ENCODE results near the gene TMCO5A.

The TMCO5A gene

DNA sequence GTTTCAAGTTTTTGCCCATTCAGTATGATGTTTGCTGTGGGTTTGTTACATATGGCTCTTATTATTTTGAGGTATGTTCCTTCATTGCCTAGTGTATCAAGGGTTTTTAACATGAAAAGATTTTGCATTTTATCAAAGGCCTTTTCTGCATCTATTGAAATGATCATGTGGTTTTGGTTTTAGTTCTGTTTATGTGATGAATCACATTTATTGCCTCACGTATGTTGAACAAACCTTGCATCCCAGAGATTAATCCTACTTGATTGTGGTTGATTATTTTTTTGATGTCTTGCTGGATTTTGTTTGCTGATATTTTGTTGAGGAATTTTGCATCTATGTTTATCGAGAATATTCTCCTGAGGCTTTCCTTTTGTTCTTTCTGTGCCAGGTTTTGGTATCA, 39.4 kb downstream of the TMCO5A start:
- no peak for DNase-seq (ENCODE audit: low spot score)

DNA sequence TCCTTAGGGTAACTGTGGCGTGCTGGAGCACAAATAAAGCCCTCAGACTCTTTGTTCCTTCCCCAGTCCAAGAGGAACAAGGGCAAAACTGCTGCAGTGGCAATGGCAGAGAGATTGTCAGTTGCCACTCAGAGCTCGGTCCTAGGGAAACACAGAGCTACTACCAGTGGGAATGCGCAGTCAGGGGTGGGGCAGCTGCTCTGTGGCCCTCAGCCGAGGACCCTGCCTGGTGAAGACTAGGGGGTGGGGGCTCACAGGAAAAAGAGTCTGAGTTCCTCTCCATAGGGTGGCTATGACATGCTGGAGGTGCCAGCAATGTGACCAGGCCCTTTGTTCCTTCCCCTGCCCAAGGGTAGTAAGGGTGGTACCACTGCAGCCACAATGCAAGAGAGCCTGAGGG, 43.8 kb downstream of the TMCO5A start:
- no peak for DNase-seq (ENCODE audit: low spot score)

DNA sequence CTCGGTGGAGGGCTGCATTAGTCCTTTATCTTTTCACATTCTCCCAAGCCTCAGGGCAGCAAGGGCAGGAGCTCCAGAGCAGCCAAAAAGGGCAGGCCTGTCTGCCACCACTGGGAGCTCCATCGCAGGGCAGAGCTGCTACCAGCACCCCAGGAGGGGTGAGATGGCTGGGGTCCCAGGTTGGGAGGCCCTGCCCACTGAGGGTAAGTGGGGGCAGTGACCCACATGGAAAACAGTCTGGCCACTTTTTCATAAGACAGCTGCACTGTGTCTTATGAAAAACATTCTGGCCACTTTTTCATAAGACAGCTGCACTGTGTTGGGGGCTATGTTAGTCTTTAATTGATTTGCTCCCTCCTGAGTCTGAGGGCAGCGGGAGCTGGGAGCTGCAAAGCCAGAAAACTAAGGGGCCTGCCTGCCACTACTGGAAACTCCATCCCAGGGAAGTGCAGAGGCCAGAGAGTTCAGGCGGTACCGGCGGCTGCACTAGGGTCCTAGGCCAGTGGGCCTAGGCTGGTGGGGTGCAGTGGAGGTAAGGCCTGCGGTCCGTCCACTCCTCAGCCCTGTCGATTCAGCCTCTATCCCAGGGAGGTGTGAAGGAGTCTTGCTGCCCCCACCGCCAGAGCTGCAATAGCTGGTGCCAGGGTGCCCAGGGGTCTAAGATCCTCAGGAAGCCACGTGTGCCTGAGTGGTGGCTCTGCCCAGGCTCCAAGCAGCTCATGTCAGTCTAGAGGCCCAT, 45.4 kb downstream of the TMCO5A start:
- no peak for DNase-seq (ENCODE audit: low spot score)

DNA sequence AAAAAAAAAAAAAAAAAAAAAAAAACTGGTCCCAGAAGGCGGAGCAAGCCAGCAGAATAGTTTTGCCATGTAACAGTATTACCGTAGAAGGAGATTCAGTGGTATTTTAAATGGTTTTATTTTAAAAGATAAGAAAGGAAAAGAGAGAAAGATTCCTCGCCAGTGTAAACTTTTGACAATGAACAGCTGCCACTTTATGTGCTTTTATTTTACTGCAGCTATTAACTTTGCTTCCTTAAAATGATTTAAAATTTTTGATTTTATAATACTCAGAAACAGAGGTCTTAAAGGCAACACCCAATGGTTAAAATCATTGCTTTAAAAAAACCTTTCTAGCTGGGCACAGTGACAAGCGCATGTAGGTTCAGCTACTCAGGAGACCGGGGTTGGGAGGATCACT, 46.8 kb downstream of the TMCO5A start:
- no peak for DNase-seq (ENCODE audit: low spot score)

DNA sequence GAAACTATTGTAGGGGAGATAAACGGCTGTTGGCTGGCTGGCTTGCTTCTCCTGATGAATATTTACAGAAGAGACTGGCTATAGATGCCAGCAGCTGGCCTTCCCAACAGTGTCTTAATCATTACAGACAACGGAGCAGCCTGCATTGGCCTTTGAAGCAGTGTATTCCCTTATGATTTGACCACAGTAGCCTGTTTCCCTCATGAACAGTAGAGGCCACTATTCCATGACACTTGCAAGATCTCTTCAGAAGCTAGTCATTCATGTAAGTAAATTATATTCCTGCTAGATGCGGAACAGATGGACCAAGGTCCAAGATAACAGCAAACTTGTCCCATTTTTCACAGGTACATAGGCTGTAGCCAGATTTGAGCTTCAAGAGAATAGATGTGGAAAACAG, 47.3 kb downstream of the TMCO5A start:
- DNase-seq (ENCODE audit: low spot score), result peak; percentile 10

DNA sequence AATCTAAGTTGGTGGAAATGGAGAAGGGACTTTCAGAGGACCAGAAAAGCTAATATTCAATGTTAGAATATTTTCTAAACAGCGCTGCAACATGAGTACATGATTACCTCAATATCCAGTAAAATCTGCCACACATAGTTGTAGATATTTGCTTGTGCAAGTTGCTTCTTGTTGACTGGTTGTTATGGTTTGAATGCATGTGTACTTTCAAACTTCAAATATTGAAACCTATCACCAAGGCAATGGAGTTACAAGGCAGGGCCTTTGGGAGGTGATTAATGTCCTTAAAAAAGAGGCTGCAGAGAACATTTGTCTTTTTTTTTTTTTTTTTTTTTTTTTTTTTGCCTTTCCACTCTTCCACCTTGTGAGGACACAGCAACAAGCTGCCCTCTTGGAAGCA, 49.9 kb downstream of the TMCO5A start:
- DNase-seq (ENCODE audit: low spot score), result no peak

DNA sequence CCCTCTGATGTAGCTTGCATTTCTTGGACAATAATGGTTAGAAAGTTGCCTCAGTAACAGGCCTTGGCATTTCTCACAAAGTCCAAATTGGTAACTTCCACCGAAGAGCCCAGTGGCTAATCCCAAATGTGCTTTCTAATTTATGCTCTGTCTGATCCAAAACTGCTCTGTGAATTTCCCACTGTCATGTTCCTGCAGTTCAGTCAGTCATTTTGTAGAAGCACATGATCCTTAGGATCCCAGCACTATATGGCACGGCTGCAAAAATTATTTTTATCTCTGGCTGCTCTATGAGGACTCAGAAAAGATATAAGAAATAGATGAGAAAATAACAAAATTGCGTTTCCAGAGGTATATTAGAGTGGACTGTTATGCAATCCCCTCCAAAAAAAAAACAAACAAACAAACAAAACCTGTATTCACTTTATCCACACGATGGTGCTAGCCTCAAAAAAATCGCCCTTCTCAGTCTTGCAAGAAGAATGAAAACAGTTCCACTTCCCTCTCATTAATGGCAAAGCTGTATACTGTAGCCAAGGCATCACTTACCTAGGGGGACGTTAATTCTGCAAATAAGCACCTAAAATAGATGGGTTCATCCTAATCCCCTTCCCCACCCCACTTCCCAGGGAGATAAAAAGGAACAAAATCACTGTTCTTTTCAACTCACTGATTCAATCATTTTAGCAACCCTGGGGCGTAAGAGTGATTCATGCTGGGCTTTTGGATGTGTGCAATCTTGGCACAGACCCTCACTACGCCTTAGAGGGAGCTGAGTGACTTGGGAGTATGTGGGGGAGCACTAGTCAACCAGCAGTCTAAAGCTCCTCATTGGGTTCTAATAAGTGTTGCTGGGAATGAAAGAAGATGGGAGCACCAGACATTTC, 61.3 kb downstream of the TMCO5A start:
- DNase-seq (ENCODE audit: low spot score), result no peak
